ELF-1 (cell line): ENCODE measurements around the gene DCT.

ENCODE experiments used
- DNase-seq: peaks from one replicate; pipeline ENCODE4 v3.0.0-alpha.2; 2016; ENCODE audit warnings: low read depth, low spot score

The DCT gene

DNA sequence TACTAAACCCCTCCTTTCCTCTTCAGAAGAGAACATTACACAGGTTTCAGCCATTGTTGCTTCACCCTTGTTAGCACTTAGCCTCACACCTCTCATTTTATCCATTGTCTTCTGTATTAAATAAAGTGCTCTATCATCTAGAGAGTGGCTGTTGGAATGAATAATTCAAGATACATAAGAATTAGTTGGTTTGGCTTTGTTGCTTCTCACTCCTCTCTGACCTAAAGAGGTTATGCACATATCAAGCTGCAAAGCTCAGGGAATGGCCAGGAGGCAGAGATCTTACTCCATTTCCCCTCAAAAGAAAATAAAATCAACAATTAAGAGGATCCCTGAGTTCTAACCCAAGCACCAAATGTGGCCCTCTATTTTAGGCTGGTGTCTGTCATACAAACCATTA is 79.7 kb downstream of the DCT start:
- no peak for DNase-seq

DNA sequence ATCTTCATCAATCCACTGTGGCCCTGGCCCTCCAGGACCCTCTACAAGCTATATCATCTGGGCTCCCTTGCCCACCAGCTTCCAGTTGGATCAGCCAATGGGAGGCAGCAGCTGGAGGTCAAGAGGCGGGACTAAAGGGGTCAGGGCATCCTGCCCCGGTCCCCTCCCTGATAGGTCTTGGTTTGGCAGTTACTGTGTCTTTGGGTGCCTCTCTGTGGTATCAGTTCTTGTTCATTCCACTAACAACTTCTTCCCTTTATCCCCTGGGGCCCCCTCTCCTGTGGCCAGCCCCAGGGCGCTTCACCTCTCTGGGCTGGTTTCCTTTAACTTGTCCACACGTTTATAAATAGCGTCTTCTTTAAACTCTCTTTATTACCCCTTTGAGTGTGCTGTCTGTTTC is 83.6 kb downstream of the DCT start:
- DNase-seq = no peak

DNA sequence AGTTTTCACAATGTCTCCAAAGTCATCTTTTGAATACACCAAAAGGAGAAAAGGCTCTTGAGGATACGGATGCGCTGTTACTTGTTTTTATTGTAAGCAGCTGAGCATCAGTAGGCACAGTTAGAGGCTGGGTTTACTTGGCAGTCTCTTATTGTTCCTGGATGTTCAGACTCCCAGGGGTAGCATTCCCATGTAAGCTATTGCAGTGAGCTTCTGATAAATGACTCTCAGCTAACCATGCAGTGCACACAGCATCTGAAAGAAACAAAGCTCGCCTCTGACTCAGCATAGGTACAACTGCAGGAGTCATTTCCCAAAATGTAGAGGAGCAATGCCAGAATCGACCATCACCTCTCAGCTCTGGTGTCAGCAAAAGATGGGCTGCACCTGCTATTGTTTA is 84.8 kb downstream of the DCT start:
- no peak for DNase-seq

DNA sequence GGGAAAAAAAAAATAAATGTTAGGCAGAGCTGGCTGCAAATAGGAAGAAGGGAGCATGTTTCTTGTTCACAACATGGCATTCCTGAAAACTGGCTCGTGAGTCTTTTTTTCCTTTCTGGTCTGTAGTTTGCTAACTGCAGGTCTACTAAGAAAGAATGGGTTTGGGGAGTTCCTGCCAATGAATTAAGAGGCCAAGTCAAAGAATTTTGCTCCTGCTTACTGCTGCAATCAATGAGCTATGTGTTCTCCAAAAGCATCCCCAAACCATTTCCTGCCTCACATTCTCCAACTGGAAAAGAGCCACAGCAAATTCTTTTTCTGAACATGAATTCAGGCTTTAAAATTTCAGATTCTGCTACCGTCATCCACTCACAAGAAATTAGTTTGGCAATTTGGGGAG is 88.6 kb downstream of the DCT start:
- no peak for DNase-seq

DNA sequence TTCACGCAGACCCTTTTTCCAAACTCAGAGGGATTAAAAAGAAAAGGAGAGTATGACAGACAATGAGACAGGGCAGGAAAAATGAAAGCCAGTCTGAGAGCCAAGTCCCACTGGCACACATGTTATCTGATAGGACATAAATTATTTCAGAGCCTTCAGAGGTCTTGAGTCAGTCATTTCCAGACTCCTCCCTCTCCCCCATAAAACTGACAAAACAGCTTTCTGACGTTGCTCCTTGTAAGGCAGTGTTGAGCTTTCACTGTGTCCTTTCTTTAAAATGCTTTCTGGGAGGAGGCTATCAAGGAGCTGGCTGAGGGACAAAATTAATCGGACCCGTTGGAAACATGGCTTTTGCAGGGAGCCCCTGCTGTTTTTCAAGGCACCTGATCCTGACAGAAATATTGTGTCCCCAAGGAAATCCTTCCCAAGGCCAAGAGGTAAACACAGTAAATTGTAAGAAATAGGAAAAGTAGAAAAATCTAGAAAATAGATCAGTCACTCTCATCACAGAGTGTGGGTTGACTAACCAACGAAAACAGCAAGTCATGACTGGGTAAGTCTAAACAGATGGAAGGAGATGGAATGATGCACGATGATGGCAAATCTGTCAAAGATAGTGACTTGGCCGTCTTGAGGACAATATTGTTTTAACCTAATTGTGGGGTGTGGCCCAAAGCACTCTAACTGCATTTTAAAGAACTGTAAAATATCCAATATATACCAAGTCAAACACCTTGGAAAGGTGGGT is 89.7 kb downstream of the DCT start:
- DNase-seq = no peak

DNA sequence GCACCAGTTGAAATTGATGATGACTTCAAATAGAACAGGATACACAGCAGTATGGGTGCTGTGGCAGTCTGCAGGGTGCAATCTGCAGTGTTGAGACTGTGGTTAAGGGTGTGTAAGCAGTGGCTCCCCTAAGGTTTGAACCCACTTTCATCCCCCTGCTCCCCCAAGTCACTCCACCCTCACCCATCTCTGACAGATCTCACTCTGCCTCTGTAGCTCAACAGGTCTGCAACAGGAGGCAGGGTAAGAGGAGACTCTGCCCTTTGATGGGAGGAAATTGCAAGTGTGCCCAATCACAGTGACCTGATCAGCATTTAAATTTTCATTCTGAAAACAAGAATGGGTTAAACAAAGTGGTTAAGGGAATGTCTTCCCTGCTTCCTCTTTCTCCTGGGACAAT is 92.4 kb downstream of the DCT start:
- DNase-seq = no peak
